Measurements from ENCODE around the gene MOB3C.
"Not testable (repeated sequence)": the region's sequence is repeated elsewhere in the genome, so short reads cannot be mapped to it uniquely, and the experiment has no call there.

The MOB3C gene

DNA sequence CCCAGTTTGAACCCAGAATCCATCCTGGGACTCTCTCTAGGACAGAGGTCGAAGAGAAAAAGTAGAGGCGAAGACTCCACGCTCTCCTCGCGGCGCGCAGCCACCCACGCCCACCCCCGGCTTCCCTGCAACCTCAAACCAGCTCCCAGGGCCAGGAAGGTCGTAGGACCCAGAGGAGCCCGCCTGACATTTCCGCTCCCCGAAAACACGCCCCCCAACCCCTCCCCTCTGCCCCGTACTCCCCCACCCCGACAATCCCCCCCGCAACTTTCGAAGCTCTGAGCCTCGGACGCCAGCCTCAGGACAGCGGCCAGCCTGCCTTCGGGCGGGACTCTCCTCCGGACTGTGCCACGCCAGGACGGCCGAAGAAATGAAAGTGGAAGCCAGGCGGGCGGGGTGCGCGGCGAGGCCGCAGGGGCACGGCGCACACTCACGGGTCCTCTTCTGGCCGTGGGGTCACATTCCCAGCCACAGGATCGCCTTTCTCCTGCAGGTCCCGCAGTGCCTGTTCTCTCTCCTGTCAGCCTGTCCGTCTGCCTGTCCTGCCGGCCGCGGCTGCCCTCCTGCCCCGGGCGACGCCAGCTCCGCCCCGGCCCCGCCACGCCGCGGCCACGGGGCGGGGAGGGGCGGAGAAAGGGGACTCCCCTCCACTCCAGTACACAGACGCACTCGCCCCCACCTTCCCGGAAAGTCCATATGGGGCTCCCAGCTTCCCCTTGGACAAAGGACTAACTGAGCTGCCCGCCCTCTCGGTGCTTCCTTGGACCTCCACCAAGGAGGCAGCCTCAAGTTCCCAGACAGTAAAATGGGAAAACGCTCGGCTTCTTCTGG is at the start of gene MOB3C:
Gene MOB3C, minus strand, starts transcription at position 535 of the 831 bp plus-strand sequence. CDS start 3,490 bp downstream, outside the sequence.
- no peaks in the 10 kb centered on the region for H3K27me3 Mint-ChIP-seq

DNA sequence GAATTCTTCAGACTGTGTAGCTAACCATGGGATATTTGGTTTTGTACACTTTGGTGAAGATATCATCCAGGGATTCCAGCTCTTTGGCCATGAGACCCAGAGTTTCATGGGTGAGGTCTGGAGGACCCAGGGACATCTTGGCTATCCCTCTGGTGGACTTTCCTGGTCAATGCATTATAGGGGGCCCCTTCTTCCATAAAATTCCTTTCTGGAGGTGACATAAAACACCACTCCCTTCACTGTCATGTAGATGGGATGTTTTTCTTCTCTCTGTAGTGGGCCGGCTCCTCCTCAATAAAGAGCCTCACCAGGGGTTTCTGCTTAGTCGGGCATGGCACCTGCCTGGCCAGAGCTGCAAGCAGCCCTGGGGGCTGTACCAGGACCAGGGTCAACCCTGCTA is 49.4 kb upstream of the MOB3C start:
- Mint-ChIP-seq H3K9me3 (no peaks in the 10 kb centered on the region), H3K27me3 (no peaks in the 10 kb centered on the region), H3K27ac (no peak overlapping the region), H3K4me1 (peaks cover 23% of the 10 kb centered on the region), H3K4me3 (peak overlapping the region; percentile 88), H3K36me3 (peaks cover 10% of the 10 kb centered on the region)

More for the DNA sequence above, at the start of gene MOB3C:
- H3K36me3 Mint-ChIP-seq: no peaks in the 10 kb centered on the region
- peak within 1 kb of the TSS; percentile 89 for H3K27ac Mint-ChIP-seq
- peaks cover 48% of the 10 kb centered on the region for H3K4me1 Mint-ChIP-seq
- H3K4me3 Mint-ChIP-seq: peak within 1 kb of the TSS; percentile 90
- H3K9me3 Mint-ChIP-seq: no peaks in the 10 kb centered on the region

DNA sequence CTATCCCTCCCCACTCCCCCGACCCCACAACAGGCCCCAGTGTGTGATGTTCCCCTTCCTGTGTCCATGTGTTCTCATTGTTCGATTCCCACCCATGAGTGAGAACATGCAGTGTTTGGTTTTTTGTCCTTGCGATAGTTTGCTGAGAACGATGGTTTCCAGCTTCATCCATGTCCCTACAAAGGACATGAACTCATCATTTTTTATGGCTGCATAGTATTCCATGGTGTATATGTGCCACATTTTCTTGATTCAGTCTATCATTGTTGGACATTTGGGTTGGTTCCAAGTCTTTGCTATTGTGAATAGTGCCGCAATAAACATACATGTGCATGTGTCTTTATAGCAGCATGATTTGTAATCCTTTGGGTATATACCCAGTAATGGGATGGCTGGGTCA is 46.3 kb upstream of the MOB3C start:
- H3K27ac Mint-ChIP-seq, H3K4me3 Mint-ChIP-seq, H3K9me3 Mint-ChIP-seq, H3K27me3 Mint-ChIP-seq, H3K36me3 Mint-ChIP-seq: not testable (repeated sequence)
- peaks cover 23% of the 10 kb centered on the region for H3K4me1 Mint-ChIP-seq

DNA sequence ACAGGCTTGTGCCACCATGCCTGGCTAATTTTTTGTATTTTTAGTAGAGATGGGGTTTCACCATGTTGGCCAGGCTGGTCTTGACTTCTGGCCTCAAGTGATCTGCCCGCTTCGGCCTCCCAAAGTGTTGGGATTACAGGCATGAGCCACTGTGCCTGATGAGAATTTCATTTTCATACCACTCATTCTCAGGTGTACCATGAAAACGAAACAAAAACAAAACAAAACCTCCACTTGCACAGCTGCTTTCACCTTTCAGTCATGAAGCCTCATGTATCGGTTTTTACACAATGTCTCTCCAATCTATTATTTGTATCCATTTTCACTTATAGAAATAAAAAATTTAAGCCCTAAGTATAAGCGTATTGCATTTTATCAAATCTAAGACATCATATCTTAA is 43.5 kb upstream of the MOB3C start:
- H3K27me3 Mint-ChIP-seq, H3K27ac Mint-ChIP-seq, H3K4me3 Mint-ChIP-seq, H3K9me3 Mint-ChIP-seq, H3K4me1 Mint-ChIP-seq: not testable (repeated sequence)
- peaks cover 20% of the 10 kb centered on the region for H3K36me3 Mint-ChIP-seq

DNA sequence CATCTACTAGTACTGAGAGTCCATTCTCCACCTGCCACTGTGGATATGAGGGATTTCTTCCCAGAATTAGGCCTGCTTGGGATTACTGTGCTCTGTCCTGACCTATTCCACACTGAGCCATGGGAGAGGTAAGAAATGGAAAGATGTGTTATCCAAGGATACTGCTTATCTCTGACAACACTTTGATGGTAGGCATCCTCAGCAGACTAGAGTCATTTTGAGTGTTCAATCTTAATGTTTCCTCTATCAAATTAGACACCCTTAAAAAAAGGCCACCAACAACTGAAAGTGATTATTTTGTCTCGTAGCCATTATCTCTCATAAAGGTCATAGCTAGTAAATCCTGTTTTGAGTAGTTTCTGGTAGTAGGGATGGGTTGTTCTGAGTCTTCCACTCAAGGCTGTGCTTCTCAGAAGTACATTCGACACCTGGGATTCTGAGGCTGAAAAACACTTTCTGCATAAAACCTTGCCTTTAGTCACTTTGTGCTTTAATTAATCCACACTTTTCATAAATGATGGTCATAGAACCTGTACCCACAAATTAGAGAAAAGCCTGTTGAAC is 42.8 kb upstream of the MOB3C start:
- no peaks in the 10 kb centered on the region for H3K9me3 Mint-ChIP-seq
- H3K27ac Mint-ChIP-seq: no peak overlapping the region
- peaks cover 21% of the 10 kb centered on the region for H3K36me3 Mint-ChIP-seq
- H3K4me3 Mint-ChIP-seq: no peak overlapping the region
- no peaks in the 10 kb centered on the region for H3K27me3 Mint-ChIP-seq
- peaks cover under 1% of the 10 kb centered on the region for H3K4me1 Mint-ChIP-seq

DNA sequence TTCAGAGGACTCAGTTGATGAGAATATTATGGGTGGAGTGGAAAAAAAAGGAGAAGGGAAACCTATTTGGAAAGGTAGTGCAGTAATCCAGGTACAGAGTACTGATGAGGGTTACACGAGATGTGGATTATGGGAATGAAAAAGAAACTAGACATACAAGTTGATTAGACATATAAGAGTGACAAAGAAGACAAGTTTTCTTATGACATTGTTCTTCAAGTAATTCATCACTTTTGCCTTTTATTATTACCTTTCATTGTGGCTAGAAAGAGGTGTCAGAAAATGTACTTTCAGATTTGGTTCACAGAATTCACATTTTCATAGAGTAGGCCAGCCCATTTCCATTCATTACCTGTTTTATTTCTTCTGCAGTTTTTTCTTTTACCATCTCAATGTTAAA is 41.2 kb upstream of the MOB3C start:
- no peaks in the 10 kb centered on the region for H3K27me3 Mint-ChIP-seq
- no peaks in the 10 kb centered on the region for H3K4me1 Mint-ChIP-seq
- peaks cover 27% of the 10 kb centered on the region for H3K36me3 Mint-ChIP-seq
- no peaks in the 10 kb centered on the region for H3K9me3 Mint-ChIP-seq
- H3K4me3 Mint-ChIP-seq: no peak overlapping the region
- peak overlapping the region; percentile 52 for H3K27ac Mint-ChIP-seq

DNA sequence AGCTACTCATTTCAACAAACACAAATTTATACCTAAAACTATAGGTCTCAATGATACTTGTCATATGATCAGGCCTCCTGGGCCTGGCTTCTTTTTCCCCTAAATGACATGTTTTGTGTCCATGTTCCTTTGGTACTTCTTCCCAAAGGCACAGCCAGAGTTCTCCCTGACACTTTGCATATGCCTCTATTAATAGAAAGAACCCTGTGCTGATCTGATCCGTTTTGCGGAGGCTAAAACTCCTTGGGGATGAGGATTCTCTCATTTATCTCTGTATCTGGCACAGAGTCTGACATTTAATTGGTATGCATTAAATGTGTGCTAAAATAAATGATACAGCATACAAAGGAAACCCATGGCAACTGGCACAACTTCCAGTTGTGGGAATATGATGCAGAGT is 40.0 kb upstream of the MOB3C start:
- peaks cover 35% of the 10 kb centered on the region for H3K36me3 Mint-ChIP-seq
- H3K27me3 Mint-ChIP-seq: no peaks in the 10 kb centered on the region
- no peaks in the 10 kb centered on the region for H3K9me3 Mint-ChIP-seq
- no peaks in the 10 kb centered on the region for H3K4me1 Mint-ChIP-seq
- H3K27ac Mint-ChIP-seq: no peak overlapping the region
- no peak overlapping the region for H3K4me3 Mint-ChIP-seq

DNA sequence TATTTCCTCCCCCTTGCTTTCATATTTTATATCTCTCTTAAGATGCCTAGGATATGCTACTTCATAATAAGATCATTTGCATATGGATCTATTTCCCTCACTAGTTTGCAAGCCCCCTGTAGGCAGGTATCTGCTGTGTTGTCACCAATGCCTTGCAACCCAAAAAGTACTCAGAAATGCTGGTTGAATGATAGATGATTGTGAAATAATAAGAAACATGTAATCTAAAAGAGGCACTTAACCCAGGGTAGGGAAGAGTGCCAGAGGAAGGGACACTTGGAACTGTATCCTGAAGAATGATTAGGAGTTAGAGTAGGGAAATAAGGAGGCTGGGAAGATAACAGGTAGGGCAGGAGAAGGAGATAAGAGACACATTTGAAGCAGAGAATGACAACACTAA is 39.2 kb upstream of the MOB3C start:
- Mint-ChIP-seq H3K36me3 (peaks cover 35% of the 10 kb centered on the region), H3K27ac (no peak overlapping the region), H3K27me3 (no peaks in the 10 kb centered on the region), H3K4me1 (no peaks in the 10 kb centered on the region), H3K4me3 (no peak overlapping the region), H3K9me3 (no peaks in the 10 kb centered on the region)

DNA sequence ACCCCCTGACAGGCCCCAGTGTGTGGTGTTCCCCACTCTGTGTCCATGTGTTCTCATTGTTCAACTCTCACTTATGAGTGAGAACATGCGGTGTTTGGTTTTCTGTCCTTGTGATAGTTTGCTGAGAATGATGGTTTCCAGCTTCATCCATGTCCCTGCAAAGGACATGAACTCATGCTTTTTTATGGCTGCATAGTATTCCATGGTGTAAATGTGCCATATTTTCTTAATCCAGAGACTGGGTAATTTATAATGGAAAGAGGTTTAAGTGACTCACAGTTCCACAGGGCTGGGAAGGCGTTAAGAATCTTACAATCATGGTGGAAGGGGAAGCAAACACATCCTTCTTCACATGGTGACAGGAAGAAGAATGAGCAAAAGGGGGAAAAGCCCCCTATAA is 38.1 kb upstream of the MOB3C start:
- H3K4me3 Mint-ChIP-seq, H3K27me3 Mint-ChIP-seq, H3K27ac Mint-ChIP-seq, H3K9me3 Mint-ChIP-seq, H3K4me1 Mint-ChIP-seq: not testable (repeated sequence)
- peaks cover 40% of the 10 kb centered on the region for H3K36me3 Mint-ChIP-seq

DNA sequence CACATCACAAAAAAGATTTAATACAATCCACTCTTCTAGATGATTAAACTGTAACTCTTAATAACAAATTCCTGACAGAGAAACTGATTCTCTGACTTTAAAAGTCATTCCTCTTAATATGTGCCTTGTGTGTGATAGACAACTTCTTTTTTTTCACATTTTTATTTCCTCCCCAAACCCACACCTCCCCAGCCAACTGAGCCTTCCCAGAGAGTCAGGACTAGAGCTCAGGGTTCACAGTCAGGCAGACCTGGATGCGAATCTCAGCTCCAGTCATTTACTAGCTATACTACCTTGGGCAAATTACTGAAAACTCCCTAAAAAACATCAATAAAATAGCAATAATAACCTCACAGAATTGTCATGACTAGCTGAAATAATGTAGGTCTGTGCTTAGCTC is 37.4 kb upstream of the MOB3C start:
- H3K27ac Mint-ChIP-seq: no peak overlapping the region
- H3K36me3 Mint-ChIP-seq: peaks cover 44% of the 10 kb centered on the region
- H3K9me3 Mint-ChIP-seq: no peaks in the 10 kb centered on the region
- no peaks in the 10 kb centered on the region for H3K4me1 Mint-ChIP-seq
- H3K4me3 Mint-ChIP-seq: no peak overlapping the region
- H3K27me3 Mint-ChIP-seq: no peaks in the 10 kb centered on the region

DNA sequence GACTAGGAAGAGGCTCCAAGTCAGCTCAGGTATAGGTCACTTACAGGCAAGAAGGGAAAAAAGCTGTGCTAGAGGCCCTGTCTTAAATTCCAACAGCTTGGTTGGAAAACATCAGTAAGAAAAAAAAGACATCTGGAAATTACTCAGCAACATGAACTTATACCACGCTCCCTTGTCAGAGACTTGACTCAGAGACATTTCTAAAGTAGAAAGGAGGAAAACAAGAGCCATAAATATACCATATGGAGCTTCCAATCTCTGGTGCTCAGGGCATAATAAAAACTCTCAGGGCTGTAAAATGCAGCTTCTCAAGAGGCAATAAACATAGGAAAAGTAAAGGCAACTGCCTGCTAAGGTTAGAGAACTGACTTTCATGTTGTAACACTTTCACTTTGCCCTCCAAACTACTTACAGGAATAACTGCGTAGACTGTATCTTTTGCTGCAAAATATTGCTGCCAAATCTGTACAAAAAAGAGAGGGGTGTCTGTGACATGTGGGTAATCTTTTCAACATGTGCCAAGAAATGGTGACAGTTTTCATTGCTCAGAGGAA is 36.9 kb upstream of the MOB3C start:
- no peaks in the 10 kb centered on the region for H3K4me1 Mint-ChIP-seq
- no peak overlapping the region for H3K27ac Mint-ChIP-seq
- no peak overlapping the region for H3K4me3 Mint-ChIP-seq
- no peaks in the 10 kb centered on the region for H3K27me3 Mint-ChIP-seq
- H3K36me3 Mint-ChIP-seq: peaks cover 44% of the 10 kb centered on the region
- H3K9me3 Mint-ChIP-seq: no peaks in the 10 kb centered on the region

DNA sequence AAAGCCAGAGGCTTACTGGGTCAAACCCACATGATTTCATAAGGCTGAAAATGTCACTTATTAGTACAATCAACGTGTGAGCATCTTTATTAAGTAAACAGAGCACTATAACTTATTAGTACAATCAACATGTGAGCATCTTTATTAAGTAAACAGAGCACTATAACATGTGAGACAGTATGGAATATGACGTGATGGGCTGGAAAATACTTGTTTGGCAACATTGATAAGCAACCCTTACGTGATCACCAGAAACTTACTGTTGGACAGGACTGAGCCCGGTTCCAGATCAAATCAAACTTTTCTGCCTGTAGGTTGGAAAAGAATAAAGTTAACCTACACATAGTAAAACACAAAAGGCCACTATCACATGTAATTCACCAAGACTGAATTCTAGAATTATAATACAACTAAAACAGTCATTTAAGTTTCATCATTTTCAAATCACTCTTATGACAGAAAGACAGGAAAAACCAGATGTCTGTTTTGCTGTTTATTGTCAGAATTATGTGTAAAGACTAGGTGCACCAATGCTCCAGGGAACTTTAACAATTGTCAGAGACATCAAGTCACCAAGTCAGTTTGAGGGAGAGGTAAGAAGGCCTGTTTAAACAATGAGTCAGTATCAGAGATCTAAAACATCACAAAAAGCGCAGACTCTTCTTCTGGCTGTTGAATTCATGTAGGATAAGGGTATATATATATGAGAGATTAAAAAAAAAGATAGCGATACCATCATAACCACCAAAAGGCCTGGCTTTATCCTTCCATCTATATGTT is 35.9 kb upstream of the MOB3C start:
- no peaks in the 10 kb centered on the region for H3K27me3 Mint-ChIP-seq
- H3K4me1 Mint-ChIP-seq: no peaks in the 10 kb centered on the region
- H3K27ac Mint-ChIP-seq: no peak overlapping the region
- no peak overlapping the region for H3K4me3 Mint-ChIP-seq
- H3K36me3 Mint-ChIP-seq: peaks cover 43% of the 10 kb centered on the region
- no peaks in the 10 kb centered on the region for H3K9me3 Mint-ChIP-seq

DNA sequence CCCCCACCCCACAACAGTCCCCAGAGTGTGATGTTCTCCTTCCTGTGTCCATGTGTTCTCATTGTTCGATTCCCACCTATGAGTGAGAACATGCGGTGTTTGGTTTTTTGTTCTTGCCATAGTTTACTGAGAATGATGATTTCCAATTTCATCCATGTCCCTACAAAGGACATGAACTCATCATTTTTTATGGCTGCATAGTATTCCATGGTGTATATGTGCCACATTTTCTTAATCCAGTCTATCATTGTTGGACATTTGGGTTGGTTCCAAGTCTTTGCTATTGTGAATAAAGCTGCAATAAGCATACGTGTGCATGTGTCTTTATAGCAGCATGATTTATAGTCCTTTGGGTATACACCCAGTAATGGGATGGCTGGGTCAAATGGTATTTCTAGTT is 34.5 kb upstream of the MOB3C start:
- peaks cover 50% of the 10 kb centered on the region for H3K36me3 Mint-ChIP-seq
- not testable (repeated sequence) for H3K4me1 Mint-ChIP-seq, H3K4me3 Mint-ChIP-seq, H3K9me3 Mint-ChIP-seq, H3K27me3 Mint-ChIP-seq, H3K27ac Mint-ChIP-seq

DNA sequence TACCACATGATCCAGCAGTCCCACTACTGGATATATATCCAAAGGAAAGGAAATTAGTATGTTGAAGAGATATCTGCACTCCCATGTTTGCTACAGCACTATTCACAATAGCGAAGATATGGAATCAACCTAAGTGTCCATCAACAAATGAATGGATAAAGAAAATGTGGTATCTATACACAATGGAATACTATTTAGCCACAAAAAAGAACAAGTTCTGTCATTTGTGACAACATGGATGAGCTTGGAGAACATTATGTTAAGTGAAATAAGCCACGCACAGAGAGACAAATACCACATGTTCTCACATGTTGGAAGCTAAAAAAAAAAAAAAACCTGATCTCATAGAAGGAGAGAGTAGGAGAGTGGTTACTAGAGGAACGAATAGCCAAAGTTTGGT is 33.9 kb upstream of the MOB3C start:
- peaks cover 45% of the 10 kb centered on the region for H3K36me3 Mint-ChIP-seq
- H3K27me3 Mint-ChIP-seq: no peaks in the 10 kb centered on the region
- no peak overlapping the region for H3K4me3 Mint-ChIP-seq
- no peaks in the 10 kb centered on the region for H3K9me3 Mint-ChIP-seq
- H3K4me1 Mint-ChIP-seq: no peaks in the 10 kb centered on the region
- no peak overlapping the region for H3K27ac Mint-ChIP-seq

DNA sequence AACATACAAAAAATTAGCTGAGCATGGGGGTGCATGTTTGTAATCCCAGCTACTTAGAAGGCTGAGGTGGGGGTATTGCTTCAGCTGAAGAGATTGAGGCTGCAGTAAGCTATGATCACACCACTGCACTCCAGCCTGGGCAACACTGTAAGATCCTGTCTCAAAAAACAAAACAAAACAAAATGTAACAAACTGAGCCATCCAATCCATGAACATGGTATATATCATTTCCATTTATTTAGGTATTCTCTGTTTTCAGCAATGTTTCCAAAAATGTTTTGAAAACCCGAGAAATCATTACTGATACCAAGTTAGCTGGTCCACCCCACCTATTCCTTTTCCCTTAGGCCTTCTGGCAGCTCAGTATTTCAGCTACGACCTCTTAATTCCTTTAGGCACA is 33.2 kb upstream of the MOB3C start:
- no peaks in the 10 kb centered on the region for H3K4me1 Mint-ChIP-seq
- no peak overlapping the region for H3K27ac Mint-ChIP-seq
- H3K36me3 Mint-ChIP-seq: peaks cover 41% of the 10 kb centered on the region
- H3K27me3 Mint-ChIP-seq: no peaks in the 10 kb centered on the region
- no peaks in the 10 kb centered on the region for H3K9me3 Mint-ChIP-seq
- no peak overlapping the region for H3K4me3 Mint-ChIP-seq

DNA sequence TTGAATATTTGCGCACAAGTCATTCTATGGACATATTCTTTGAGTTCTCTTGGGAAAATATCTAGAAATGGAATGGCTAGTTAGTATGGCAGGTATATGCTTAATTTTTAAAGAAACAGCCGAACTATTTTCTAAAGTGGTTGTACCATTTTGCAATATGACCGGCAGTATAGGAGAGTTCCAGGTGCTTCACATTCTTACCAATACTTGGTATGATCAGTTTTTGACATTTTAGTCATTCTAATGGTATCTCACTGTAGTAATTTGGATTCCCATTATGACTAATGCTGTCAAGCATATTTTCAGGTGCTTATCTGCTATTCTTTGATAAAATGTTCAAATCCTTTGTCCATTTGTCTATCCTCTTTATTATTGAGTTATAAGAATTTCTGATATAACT is 31.0 kb upstream of the MOB3C start:
- Mint-ChIP-seq H3K36me3 (peaks cover 29% of the 10 kb centered on the region), H3K27me3 (no peaks in the 10 kb centered on the region), H3K27ac (no peak overlapping the region)

More for the DNA sequence above, 31.0 kb upstream of the MOB3C start:
- Mint-ChIP-seq H3K9me3 (no peaks in the 10 kb centered on the region), H3K4me1 (no peaks in the 10 kb centered on the region), H3K4me3 (no peak overlapping the region)
